ENCODE measurements around the gene CLBA1. TPM values are rescaled to one million over a fixed set of nuclear protein-coding genes. Genes with fewer than 3 reads are reported as not detected.

Gene CLBA1
- total RNA-seq, 1 experiment from 2014 or later = 24.3 TPM

- H3K9me3 Mint-ChIP-seq (ENCODE audit: unreplicated experiment) = no peaks in the 10 kb centered on the region
- peaks cover 28% of the 10 kb centered on the region for H3K4me1 Mint-ChIP-seq (ENCODE audit: insufficient read depth, unreplicated experiment)
- H3K27me3 Mint-ChIP-seq (ENCODE audit: insufficient read depth, unreplicated experiment) = no peaks in the 10 kb centered on the region
- peaks cover 68% of the 10 kb centered on the region for H3K36me3 Mint-ChIP-seq (ENCODE audit: insufficient read depth, unreplicated experiment)
- peak overlapping the region; percentile 92 for H3K4me3 Mint-ChIP-seq (ENCODE audit: unreplicated experiment)
- ChIA-PET POLR2A (interaction anchor here (0.5 to 11.4 kb wide), 18 partner anchors 8 to 287 kb away, joined by 3 to 636 read pairs (median 4); partner anchors contain the start of genes AHNAK2, CDCA4 and CLBA1), CTCF (interaction anchor here (0.5 to 2.6 kb wide), 5 partner anchors 9 to 325 kb away, joined by 3 to 11 read pairs (median 6); no protein-coding TSS in a partner anchor)
- H3K27ac Mint-ChIP-seq (ENCODE audit: low read depth, unreplicated experiment) = peak overlapping the region; percentile 82
- peak; percentile 79 for DNase-seq (ENCODE audit: unreplicated experiment)
- TF ChIP-seq CTCF (IDR thresholded peaks at IDR 0.05; ENCODE audit: unreplicated experiment) = no peak
- intact Hi-C loops (cut with micrococcal nuclease) = loop anchor here (1.0 kb wide), 2 partner anchors 32 to 71 kb away; no protein-coding TSS in a partner anchor
- no TSS peak for BruUV-seq (replicated peaks)
These were observed 18.0 kb upstream of the CLBA1 start for GRCh38 chr14:104967386-104968152.

GRCh38 chr14:104968153-104968527 is 17.4 kb upstream of the CLBA1 start:
- no peaks in the 10 kb centered on the region for H3K27me3 Mint-ChIP-seq (ENCODE audit: insufficient read depth, unreplicated experiment)
- no peaks in the 10 kb centered on the region for H3K9me3 Mint-ChIP-seq (ENCODE audit: unreplicated experiment)
- no peak for TF ChIP-seq CTCF (IDR thresholded peaks at IDR 0.05; ENCODE audit: unreplicated experiment)
- H3K4me3 Mint-ChIP-seq (ENCODE audit: unreplicated experiment) = peak overlapping the region; percentile 92
- DNase-seq (ENCODE audit: unreplicated experiment) = peak; percentile 79
- intact Hi-C loops (cut with micrococcal nuclease) = loop anchor here (1.0 kb wide), 1 partner anchor 33 kb away; no protein-coding TSS in a partner anchor
- CTCF ChIA-PET = interaction anchor here (1.1 to 2.6 kb wide), 4 partner anchors 8 to 115 kb away, joined by 3 to 11 read pairs (median 8); no protein-coding TSS in a partner anchor
- no TSS peak for BruUV-seq (replicated peaks)
- peak overlapping the region; percentile 82 for H3K27ac Mint-ChIP-seq (ENCODE audit: low read depth, unreplicated experiment)
- H3K36me3 Mint-ChIP-seq (ENCODE audit: insufficient read depth, unreplicated experiment) = peaks cover 62% of the 10 kb centered on the region
- peaks cover 28% of the 10 kb centered on the region for H3K4me1 Mint-ChIP-seq (ENCODE audit: insufficient read depth, unreplicated experiment)
- POLR2A ChIA-PET = interaction anchor here (0.5 to 11.4 kb wide), 15 partner anchors 9 to 287 kb away, joined by 3 to 636 read pairs (median 9); partner anchors contain the start of genes AHNAK2, CDCA4 and CLBA1

GRCh38 chr14:104968541-104969401 is 16.8 kb upstream of the CLBA1 start:
- DNase-seq (ENCODE audit: unreplicated experiment) = peak; percentile 74
- Mint-ChIP-seq H3K4me1 (ENCODE audit: insufficient read depth, unreplicated experiment) (peaks cover 28% of the 10 kb centered on the region), H3K27me3 (ENCODE audit: insufficient read depth, unreplicated experiment) (no peaks in the 10 kb centered on the region), H3K27ac (ENCODE audit: low read depth, unreplicated experiment) (peak overlapping the region; percentile 82), H3K36me3 (ENCODE audit: insufficient read depth, unreplicated experiment) (peaks cover 56% of the 10 kb centered on the region), H3K9me3 (ENCODE audit: unreplicated experiment) (no peaks in the 10 kb centered on the region), H3K4me3 (ENCODE audit: unreplicated experiment) (peak overlapping the region; percentile 92)
- intact Hi-C loops (cut with micrococcal nuclease) = loop anchor here (1.0 kb wide), 1 partner anchor 33 kb away; no protein-coding TSS in a partner anchor
- CTCF ChIA-PET = interaction anchor here (0.8 to 2.6 kb wide), 10 partner anchors 7 to 287 kb away, joined by 3 to 11 read pairs (median 4); no protein-coding TSS in a partner anchor
- POLR2A ChIA-PET = interaction anchor here (0.6 to 11.4 kb wide), 19 partner anchors 8 to 1789 kb away, joined by 3 to 636 read pairs (median 5); partner anchors contain the start of genes AHNAK2, CDCA4, CLBA1 and SIVA1
- TF ChIP-seq CTCF (IDR thresholded peaks at IDR 0.05; ENCODE audit: unreplicated experiment) = peak; percentile 17
- no TSS peak for BruUV-seq (replicated peaks)
